CD4-positive, alpha-beta T cell treated with Interleukin-1 beta for 1 hour (primary cell): ENCODE data around the gene EXOSC7.
A peak's percentile ranks its signal among the peaks of the same experiment; 100 is the strongest.
"Not testable (repeated sequence)": the region's sequence is repeated elsewhere in the genome, so short reads cannot be mapped to it uniquely, and the experiment has no call there.

Experiments
- DNase-seq, 2 donors: peaks; one replicate each; pipeline ENCODE4 v3.0.0-alpha.2; 2020 to 2022

EXOSC7 gene

GRCh38 chr3:44976002-44976815 lies at the start of gene EXOSC7, which contains the start of gene ZDHHC3:
Gene EXOSC7, plus strand, starts transcription at chr3:44976244. Its CDS starts 34 bp downstream, at chr3:44976278.
Gene ZDHHC3, minus strand, starts transcription at chr3:44976174. Its CDS starts 16,738 bp downstream, at chr3:44959436.
- peak; percentile 87 to 89 for DNase-seq

- no peak for DNase-seq
Observed at GRCh38 chr3:44926921-44927320, 49.1 kb upstream of the EXOSC7 start.

DNA sequence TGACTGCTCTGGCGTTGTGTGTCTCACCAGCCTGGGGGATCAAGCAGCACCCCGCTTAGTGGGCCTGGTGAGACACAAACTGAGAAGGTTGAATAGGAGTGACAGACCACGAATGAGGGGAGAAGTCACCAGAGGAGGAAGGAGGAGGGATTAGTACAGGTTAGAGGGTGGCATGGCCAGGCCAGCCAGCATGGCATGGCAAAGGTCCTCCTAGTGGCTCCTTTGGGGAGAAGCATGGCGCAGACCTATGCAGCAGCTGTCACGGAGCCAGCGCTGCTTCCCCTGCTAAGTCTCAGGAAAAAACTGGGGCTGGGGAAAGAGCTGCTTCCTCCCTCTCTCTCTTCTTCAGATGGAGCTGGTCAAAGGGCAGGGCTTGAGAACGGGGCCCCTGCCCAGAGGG lies 48.7 kb upstream of the EXOSC7 start:
- DNase-seq: no peak

GRCh38 chr3:44929782-44930181 lies 46.3 kb upstream of the EXOSC7 start:
- DNase-seq: no peak

- DNase-seq: no peak
Observed at GRCh38 chr3:44930911-44931310, 45.1 kb upstream of the EXOSC7 start.

GRCh38 chr3:44931791-44932190 lies 44.3 kb upstream of the EXOSC7 start:
- no peak for DNase-seq

DNA sequence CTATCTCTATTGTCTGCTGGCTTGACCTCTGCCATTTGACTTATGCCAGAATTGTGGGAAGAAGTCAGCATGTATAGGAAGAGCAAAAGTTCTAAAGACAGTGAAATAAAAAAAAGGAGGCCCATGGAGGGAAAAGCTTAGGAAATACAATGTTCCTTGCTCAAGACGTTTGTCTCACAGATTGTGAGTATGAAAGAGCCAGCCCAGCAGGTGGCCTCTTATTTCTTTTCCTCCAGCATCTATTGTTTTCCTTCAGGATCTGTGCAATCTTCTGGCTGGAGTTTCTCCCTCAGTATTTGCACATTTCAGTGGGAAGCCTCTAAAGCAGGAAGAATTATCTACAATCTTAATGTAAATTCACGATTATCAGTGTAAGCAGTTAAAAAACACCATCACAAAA lies 43.8 kb upstream of the EXOSC7 start:
- no peak for DNase-seq

DNA sequence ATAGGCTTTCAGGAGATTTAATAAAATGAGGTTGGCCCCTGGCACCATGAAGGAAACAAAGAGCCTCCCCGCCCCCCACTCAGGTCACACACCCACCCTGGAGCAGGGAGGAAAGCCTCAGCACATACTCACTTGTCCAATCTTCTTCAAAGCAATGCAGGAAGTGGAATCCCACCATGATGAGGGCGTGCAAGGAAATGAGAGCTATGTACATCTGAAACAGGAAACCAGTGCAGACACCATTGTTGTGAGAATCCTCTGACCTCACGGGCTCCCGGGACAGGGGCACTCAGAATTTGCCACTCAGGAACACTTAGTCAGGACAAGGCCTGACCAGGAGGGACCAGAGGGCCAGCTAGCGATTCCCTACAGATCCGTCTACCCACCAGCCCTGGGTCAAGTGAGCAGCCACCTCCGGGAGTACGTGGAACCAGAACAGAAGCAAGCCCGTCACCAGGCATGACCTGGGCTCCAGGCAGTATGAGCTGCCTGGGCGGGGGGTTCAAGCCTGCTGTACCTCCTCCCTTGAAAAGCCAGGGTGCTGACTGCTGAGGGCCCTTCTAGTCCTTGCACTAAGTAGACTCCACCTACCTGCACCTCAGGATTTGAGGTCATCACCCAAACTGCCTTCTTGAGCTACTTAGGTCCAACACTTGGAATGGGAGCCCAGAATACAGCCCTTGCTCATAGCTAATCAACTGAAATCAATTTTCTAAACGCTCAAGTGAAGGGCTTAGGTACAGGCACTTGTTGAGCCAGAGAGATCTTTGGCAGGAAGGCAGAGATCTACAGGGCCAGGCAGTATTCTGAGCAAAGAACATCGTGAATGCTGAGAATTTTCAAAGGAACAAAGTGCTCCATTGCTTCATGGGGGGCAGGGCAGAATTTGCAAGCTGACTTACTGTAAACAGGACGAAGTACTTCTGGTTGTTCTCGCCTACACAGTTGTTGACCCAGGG lies 42.8 kb upstream of the EXOSC7 start:
- DNase-seq: no peak

GRCh38 chr3:44939581-44940036 lies 36.4 kb upstream of the EXOSC7 start:
- DNase-seq: no peak

DNA sequence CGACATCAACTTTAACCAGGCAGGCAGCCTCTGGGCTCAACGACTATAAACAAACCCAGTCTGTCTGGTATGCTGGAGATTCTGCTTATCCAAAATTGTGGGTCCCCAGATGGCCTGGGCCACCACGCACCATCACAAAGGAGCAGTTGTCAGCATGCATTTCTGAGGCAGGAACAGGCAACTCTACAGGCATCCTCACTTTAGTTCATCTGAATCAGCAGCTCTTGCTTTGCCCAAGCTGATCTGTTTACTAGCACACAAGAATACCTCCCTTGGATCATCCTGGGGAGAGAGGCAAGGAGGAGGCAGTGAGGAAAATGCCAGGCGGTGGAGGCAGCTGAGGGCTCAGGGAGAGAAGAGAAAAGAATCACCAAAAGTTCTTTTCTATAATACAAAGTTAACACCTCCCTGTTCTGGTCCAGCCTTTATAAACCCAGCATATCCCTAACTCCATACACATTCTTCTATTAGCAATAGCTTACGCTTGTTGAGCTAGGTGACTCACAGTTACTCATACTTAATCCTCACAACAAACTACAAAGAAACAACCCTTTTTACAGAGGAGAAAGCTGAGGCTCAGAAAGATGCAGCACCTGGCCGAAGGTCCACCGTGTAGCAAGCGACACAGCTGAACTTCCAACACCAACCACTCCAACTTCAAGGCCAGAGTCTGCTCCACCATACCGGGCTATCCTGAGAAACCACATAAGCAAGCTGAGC lies 33.7 kb upstream of the EXOSC7 start:
- no peak for DNase-seq

GRCh38 chr3:44948239-44948638 lies 27.8 kb upstream of the EXOSC7 start:
- DNase-seq: no peak

DNA sequence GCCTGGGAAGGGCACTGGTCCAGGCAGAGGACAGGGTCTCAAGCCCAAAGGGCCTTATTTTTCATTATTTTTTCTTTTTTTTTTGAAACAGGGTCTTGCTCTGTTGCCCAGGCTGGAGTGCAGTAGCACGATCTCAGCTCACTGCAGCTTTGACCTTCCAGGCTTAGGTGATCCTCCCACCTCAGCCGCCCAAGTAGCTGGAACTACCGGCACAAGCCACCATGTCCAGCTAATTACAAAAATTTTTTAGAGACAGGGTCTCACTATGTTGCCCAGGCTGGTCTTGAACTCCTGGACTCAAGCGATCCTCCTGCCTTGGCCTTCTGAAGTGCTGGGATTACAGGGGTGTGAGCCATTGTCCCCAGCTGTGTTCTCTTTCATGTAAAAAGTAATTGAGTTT lies 26.3 kb upstream of the EXOSC7 start:
- not testable (repeated sequence) for DNase-seq

DNA sequence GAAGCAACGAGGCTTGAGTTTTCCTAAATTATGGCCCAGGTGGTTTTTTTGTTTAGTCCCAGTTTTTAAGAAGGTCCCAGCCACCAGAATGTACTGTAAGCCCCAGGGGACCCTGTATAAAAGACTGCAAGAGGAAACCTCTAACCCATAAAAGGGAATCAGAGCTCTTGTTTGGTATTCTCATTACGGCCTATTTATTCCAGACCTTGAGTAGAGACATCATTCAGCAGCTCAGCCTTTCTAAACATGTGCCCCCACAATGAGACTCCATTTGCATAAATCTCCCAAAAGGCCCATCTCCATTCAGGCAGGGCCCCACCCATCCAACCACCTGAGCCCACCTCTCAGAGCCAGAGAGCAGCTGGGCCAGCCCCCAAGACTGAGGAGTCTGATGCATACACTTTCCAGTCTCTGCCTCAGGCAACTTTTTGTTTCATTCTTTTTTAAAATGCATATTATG lies 25.7 kb upstream of the EXOSC7 start:
- no peak for DNase-seq

GRCh38 chr3:44952689-44953088 lies 23.4 kb upstream of the EXOSC7 start:
- DNase-seq: no peak

GRCh38 chr3:44954304-44954703 lies 21.7 kb upstream of the EXOSC7 start:
- DNase-seq: no peak

GRCh38 chr3:44954962-44955361 lies 21.1 kb upstream of the EXOSC7 start:
- peak in 1 of 2 donors; percentile 22 for DNase-seq

DNA sequence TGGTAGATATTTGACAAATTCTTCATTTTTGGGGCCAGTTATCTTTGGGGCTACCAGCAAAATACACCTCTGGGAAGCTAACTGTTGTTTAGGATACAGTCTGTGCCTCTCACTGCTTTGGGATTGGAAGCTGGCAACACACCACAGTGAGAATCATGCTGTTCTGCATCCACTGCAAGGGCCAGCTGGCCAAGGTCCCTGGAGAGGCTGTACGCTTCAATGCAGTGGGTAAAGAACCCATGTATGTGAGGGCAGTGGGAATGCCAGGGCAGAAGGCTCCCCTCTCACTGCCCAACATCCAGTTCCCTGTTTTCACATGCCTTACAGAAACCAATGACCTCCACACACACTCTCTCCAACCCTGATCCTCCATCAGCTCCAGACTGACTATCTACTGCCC lies 20.1 kb upstream of the EXOSC7 start:
- DNase-seq: no peak

- DNase-seq: no peak
Observed at GRCh38 chr3:44957986-44958385, 18.1 kb upstream of the EXOSC7 start.

- DNase-seq: no peak
Observed at GRCh38 chr3:44958386-44958785, 17.7 kb upstream of the EXOSC7 start.

DNA sequence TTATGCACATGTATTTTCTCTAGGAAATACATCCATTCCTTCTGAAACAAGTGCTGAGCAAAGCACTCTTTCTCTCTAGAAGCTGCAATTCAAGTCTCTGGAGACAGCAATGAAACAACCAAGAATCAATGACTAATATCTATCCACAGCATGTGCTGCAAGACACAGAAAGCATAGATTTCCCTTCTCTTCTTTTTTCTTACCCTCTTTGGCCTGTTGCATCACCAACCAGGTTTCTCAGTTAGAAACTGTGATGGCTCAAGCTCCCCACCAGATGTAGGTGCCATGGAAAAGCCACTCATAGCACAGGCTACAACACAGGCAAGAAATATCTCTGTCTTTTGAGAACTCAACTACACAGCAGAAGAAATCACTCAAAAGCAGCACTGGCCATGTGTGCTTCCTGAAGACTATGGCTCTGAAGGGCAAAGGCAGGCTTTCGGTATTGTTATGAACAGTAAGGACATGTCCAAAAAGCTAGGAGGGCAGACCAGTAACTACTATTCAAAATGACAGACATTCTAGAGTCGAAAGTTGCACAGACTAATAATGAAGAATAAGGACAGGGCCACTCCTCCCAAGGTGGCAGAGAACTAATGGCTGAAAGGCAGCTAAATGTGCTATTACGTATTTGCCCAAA lies 15.5 kb upstream of the EXOSC7 start:
- no peak for DNase-seq

GRCh38 chr3:44961888-44962287 lies 14.2 kb upstream of the EXOSC7 start:
- no peak for DNase-seq
